HG03521 (cell line): Measurements from ENCODE around the gene STARD10.
"Not testable (repeated sequence)": the region's sequence is repeated elsewhere in the genome, so short reads cannot be mapped to it uniquely, and the experiment has no call there.

Experiments used
- ATAC-seq: cut with Tn5 transposase; IDR thresholded peaks from one replicate; pipeline ENCODE4 v1.9.1; 2021; ENCODE audit warnings: mild to moderate bottlenecking, moderate library complexity; ENCODE audit not compliant: unreplicated experiment

The STARD10 gene

GRCh38 chr11:72826191-72826941, 32.5 kb upstream of the STARD10 start:
- ATAC-seq, result no peak

- no peak for ATAC-seq
Observed at GRCh38 chr11:72825661-72826060, 31.8 kb upstream of the STARD10 start.

GRCh38 chr11:72824811-72825505, 31.1 kb upstream of the STARD10 start:
- ATAC-seq, result no peak

GRCh38 chr11:72824020-72824419, 30.2 kb upstream of the STARD10 start:
- no peak for ATAC-seq

- ATAC-seq, result no peak
Observed at GRCh38 chr11:72823105-72823804, 29.4 kb upstream of the STARD10 start.

GRCh38 chr11:72821920-72822799, 28.3 kb upstream of the STARD10 start:
- no peak for ATAC-seq

GRCh38 chr11:72821221-72821919, 27.5 kb upstream of the STARD10 start:
- no peak for ATAC-seq

- ATAC-seq, result no peak
Observed at GRCh38 chr11:72820439-72821139, 26.7 kb upstream of the STARD10 start.

GRCh38 chr11:72818971-72819370, 25.1 kb upstream of the STARD10 start:
- no peak for ATAC-seq

- ATAC-seq, result no peak
Observed at GRCh38 chr11:72817966-72818365, 24.1 kb upstream of the STARD10 start.

GRCh38 chr11:72816404-72816990, 22.6 kb upstream of the STARD10 start:
- no peak for ATAC-seq

GRCh38 chr11:72815110-72815618, 21.3 kb upstream of the STARD10 start:
- no peak for ATAC-seq

- ATAC-seq, result peak; percentile 66
Observed at GRCh38 chr11:72814286-72815109, 20.7 kb upstream of the STARD10 start, which contains the start of gene ATG16L2. ATG16L2 (plus strand) TSS chr11:72814411; CDS start chr11:72814446, 35 bp downstream.

- peak; percentile 45 for ATAC-seq
Observed at GRCh38 chr11:72813740-72814285, 20.0 kb upstream of the STARD10 start.

GRCh38 chr11:72812967-72813739, 19.3 kb upstream of the STARD10 start:
- no peak for ATAC-seq

- no peak for ATAC-seq
Observed at GRCh38 chr11:72812604-72812966, 18.7 kb upstream of the STARD10 start.

GRCh38 chr11:72811686-72812085, 17.8 kb upstream of the STARD10 start:
- ATAC-seq, result not testable (repeated sequence)
